WTC11 (cell line): ENCODE data around the gene SLC13A5.

ENCODE experiments used
- CDX4 ChIP-seq: fragments of 250-450 bp; sonication (Bioruptor Pico); IDR thresholded peaks from 2 replicates; pipeline ENCODE4 v1.9.0; 2021; ENCODE audit warnings: moderate library complexity, mild to moderate bottlenecking, inconsistent platforms, borderline replicate concordance
- CTCF ChIP-seq: fragments of 200-600 bp; IDR thresholded peaks from 2 replicates; pipeline ENCODE4 v1.8.0; 2022; ENCODE audit warnings: antibody characterized with exemption
- E2F1 ChIP-seq: sonication (generic); formaldehyde crosslinking; IDR thresholded peaks from 2 replicates; pipeline ENCODE4 v1.8.0; 2022; ENCODE audit warnings: mild to moderate bottlenecking, missing genetic modification reagents
- FOXK1 ChIP-seq: sonication (generic); formaldehyde crosslinking; IDR thresholded peaks from 2 replicates; pipeline ENCODE4 v1.8.0; 2022; ENCODE audit warnings: mild to moderate bottlenecking, moderate library complexity, missing genetic modification reagents
- FOXP1 ChIP-seq: sonication (generic); formaldehyde crosslinking; IDR thresholded peaks from 2 replicates; pipeline ENCODE4 v1.8.0; 2022; ENCODE audit warnings: missing genetic modification reagents, mild to moderate bottlenecking, moderate library complexity, borderline replicate concordance
- MAX ChIP-seq: sonication (generic); formaldehyde crosslinking; IDR thresholded peaks from 2 replicates; pipeline ENCODE4 v1.8.0; 2022; ENCODE audit warnings: mild to moderate bottlenecking, missing genetic modification reagents
- NFYB ChIP-seq: sonication (generic); formaldehyde crosslinking; conservative IDR thresholded peaks from 2 replicates; pipeline ENCODE4 v1.8.0; 2022; ENCODE audit warnings: low read depth, missing genetic modification reagents
- PREB ChIP-seq: sonication (generic); formaldehyde crosslinking; IDR thresholded peaks from 2 replicates; pipeline ENCODE4 v1.8.1; 2022; ENCODE audit warnings: mild to moderate bottlenecking, missing genetic modification reagents, moderate library complexity, borderline replicate concordance
- TEAD4 ChIP-seq: sonication (generic); formaldehyde crosslinking; IDR thresholded peaks from 2 replicates; pipeline ENCODE4 v1.8.0; 2022; ENCODE audit warnings: mild to moderate bottlenecking, missing genetic modification reagents
- ZBTB21 ChIP-seq: sonication (generic); formaldehyde crosslinking; IDR thresholded peaks from 2 replicates; pipeline ENCODE4 v1.8.1; 2023; ENCODE audit warnings: mild to moderate bottlenecking, missing genetic modification reagents, borderline replicate concordance

- TF ChIP-seq ZBTB21 (no peak), CTCF (no peak), FOXP1 (CRISPR knock-in tag) (no peak), TEAD4 (CRISPR knock-in tag) (no peak), FOXK1 (CRISPR knock-in tag) (no peak), PREB (no peak), MAX (CRISPR knock-in tag) (no peak), CDX4 (CRISPR knock-in tag) (no peak), E2F1 (CRISPR knock-in tag) (no peak), NFYB (no peak)
Measured at GRCh38 chr17:6748617-6749016, 35.4 kb upstream of the SLC13A5 start.
